CD14-positive monocyte (primary cell): ENCODE data around the gene ASB16. TPM values are rescaled to one million over a fixed set of nuclear protein-coding genes. Genes with fewer than 3 reads are reported as not detected.

ENCODE experiments used
- DNase-seq, 3 donors: peaks; one replicate each; pipeline ENCODE4 v3.0.0-alpha.2; 2011 to 2022
- H2AFZ ChIP-seq: 2 replicates; pipeline ENCODE4 v1.6.0; 2012; ENCODE audit warnings: mild to moderate bottlenecking, low read depth, low read length, inconsistent platforms; ENCODE audit not compliant: insufficient read depth, poor library complexity, severe bottlenecking
- H3K27ac ChIP-seq, 2 donors: 1 replicate in 1 of 2; 2 replicates in 1 of 2; pipeline ENCODE4 v1.5.1; 2012 to 2013; ENCODE audit warnings: low read length in 2 of 2, control low read depth in 1 of 2, inconsistent platforms in 1 of 2, low read depth in 1 of 2, mild to moderate bottlenecking in 1 of 2
- H3K27me3 ChIP-seq, 2 donors: one replicate each; pipeline versions ENCODE4 v1.6.0 to v1.6.1; 2011 to 2013; ENCODE audit warnings: low read length in 2 of 2; ENCODE audit not compliant: control insufficient read depth in 2 of 2, insufficient read depth in 2 of 2
- H3K36me3 ChIP-seq, 2 donors: replicated peaks in 1 of 2; 1 replicate in 1 of 2; 2 replicates in 1 of 2; pipeline versions ENCODE4 v1.5.1 to v1.6.1; 2012 to 2013; ENCODE audit warnings: low read length in 2 of 2, control low read depth in 1 of 2, inconsistent platforms in 1 of 2, mild to moderate bottlenecking in 1 of 2; ENCODE audit not compliant: insufficient read depth in 2 of 2, control insufficient read depth in 1 of 2
- H3K4me1 ChIP-seq, 2 donors: 1 replicate in 1 of 2; 2 replicates in 1 of 2; pipeline versions ENCODE4 v1.5.1 to v1.6.1; 2012 to 2013; ENCODE audit warnings: low read length in 2 of 2, control low read depth in 1 of 2, inconsistent platforms in 1 of 2, mild to moderate bottlenecking in 1 of 2, moderate library complexity in 1 of 2; ENCODE audit not compliant: insufficient read depth in 2 of 2, control insufficient read depth in 1 of 2
- H3K4me2 ChIP-seq: replicated peaks from 2 replicates; pipeline ENCODE3; 2012; ENCODE audit warnings: low read length, moderate library complexity, mild to moderate bottlenecking; ENCODE audit not compliant: poor library complexity, severe bottlenecking; ENCODE audit errors: extremely low read depth
- H3K4me3 ChIP-seq, 3 experiments: fragments of 200-600 bp in 1 of 3; sonication (generic) in 1 of 3; replicated peaks in 1 of 3; 1 replicate in 2 of 3; 2 replicates in 1 of 3; pipeline ENCODE4 v1.5.1; 2011 to 2013; ENCODE audit warnings: low read length in 3 of 3, mild to moderate bottlenecking in 3 of 3, control low read depth in 2 of 3, low read depth in 2 of 3, inconsistent platforms in 1 of 3, moderate library complexity in 1 of 3
- H3K79me2 ChIP-seq: 2 replicates; pipeline ENCODE4 v1.6.0; 2012; ENCODE audit warnings: mild to moderate bottlenecking, control low read depth, inconsistent platforms, low read length, moderate library complexity; ENCODE audit not compliant: insufficient read depth
- H3K9ac ChIP-seq: 2 replicates; pipeline ENCODE4 v1.6.0; 2017; ENCODE audit warnings: low read length, mild to moderate bottlenecking; ENCODE audit not compliant: insufficient read depth, poor library complexity, severe bottlenecking
- H3K9me3 ChIP-seq, 2 donors: replicated peaks in 1 of 2; 1 replicate in 1 of 2; 2 replicates in 1 of 2; pipeline versions ENCODE4 v1.5.1 to v1.6.1; 2012 to 2013; ENCODE audit warnings: low read length in 2 of 2, control low read depth in 1 of 2; ENCODE audit not compliant: control insufficient read depth in 1 of 2, insufficient read depth in 1 of 2
- H4K20me1 ChIP-seq: 2 replicates; pipeline ENCODE4 v1.6.0; 2012; ENCODE audit warnings: mild to moderate bottlenecking, low read length, control low read depth, moderate library complexity; ENCODE audit not compliant: insufficient read depth
- H3K27ac Mint-ChIP-seq, 7 donors: one replicate each; pipeline ENCODE4 v1.8.0; 2020; ENCODE audit warnings: mild to moderate bottlenecking in 7 of 7, mixed read lengths in 7 of 7, moderate library complexity in 6 of 7, inconsistent platforms in 2 of 7
- H3K27me3 Mint-ChIP-seq, 3 donors: one replicate each; pipeline ENCODE4 v1.8.0; 2021 to 2022; ENCODE audit warnings: low read depth in 3 of 3, mild to moderate bottlenecking in 3 of 3, mixed read lengths in 3 of 3, moderate library complexity in 3 of 3, inconsistent platforms in 1 of 3
- H3K36me3 Mint-ChIP-seq, 2 donors: one replicate each; pipeline ENCODE4 v1.8.0; 2020; ENCODE audit warnings: mixed read lengths in 2 of 2, inconsistent platforms in 1 of 2, mild to moderate bottlenecking in 1 of 2
- H3K4me1 Mint-ChIP-seq: one replicate; pipeline ENCODE4 v1.8.0; 2020; ENCODE audit warnings: mild to moderate bottlenecking, mixed read lengths
- H3K4me3 Mint-ChIP-seq, 2 donors: one replicate each; pipeline ENCODE4 v1.8.0; 2020; ENCODE audit warnings: mild to moderate bottlenecking in 2 of 2, mixed read lengths in 2 of 2, moderate library complexity in 1 of 2
- H3K9me3 Mint-ChIP-seq, 7 donors: one replicate each; pipeline ENCODE4 v1.8.0; 2020 to 2022; ENCODE audit warnings: mixed read lengths in 7 of 7, mild to moderate bottlenecking in 6 of 7, moderate library complexity in 6 of 7, inconsistent platforms in 2 of 7
- CTCF ChIP-seq: fragments of 200-600 bp; IDR thresholded peaks from one replicate; pipeline ENCODE4 v1.8.0; 2022; ENCODE audit warnings: antibody characterized with exemption, mild to moderate bottlenecking
- WGBS: methylation state at CpG from one replicate; pipeline ENCODE4 v1.1.5; 2013; ENCODE audit warnings: missing lambda C conversion rate; ENCODE audit not compliant: insufficient coverage; 5-methylcytosine and 5-hydroxymethylcytosine counted together
- intact Hi-C, 2 donors: fragments of 100-400 bp; cut with micrococcal nuclease; formaldehyde crosslinking; loops; one replicate each; pipeline versions ENCODE4 v1.15.0 to v1.15.1; 2023
- polyA plus RNA-seq, 3 donors: library from polyadenylated mRNA; depleted of rRNA in 1 of 3; unstranded in 2 of 3; stranded (reverse) in 1 of 3; fragments of 300-500 nt in 2 of 3; fragments of >200 nt in 1 of 3; fragmentation: Illumina TruSeq in 2 of 3; gene quantifications; 1 replicate in 2 of 3; 2 replicates in 1 of 3; pipeline ENCODE4 v1.2.3, GENCODE V29; 2012 to 2021

The ASB16 gene
- polyA plus RNA-seq, 3 donors, result not detected

- H3K27ac ChIP-seq, result peak overlapping the region in 1 of 2 donors; percentile 65
- Mint-ChIP-seq H3K9me3 (peaks cover 0 to 2% (median 0%) of the 10 kb centered on the region in 7 donors), H3K36me3 (peaks cover 30 to 32% of the 10 kb centered on the region in 2 donors), H3K27me3 (peaks cover 4 to 6% (median 4%) of the 10 kb centered on the region in 3 donors), H3K4me3 (peak overlapping the region; percentile 21 to 41), H3K4me1 (peaks cover 48% of the 10 kb centered on the region), H3K27ac (peak overlapping the region in 1 of 7 donors; percentile 58)
- H3K9ac ChIP-seq, result peak overlapping the region; percentile 71
- H3K79me2 ChIP-seq, result peaks cover 55% of the 10 kb centered on the region
- DNase-seq, result peak; percentile 50 to 64 (median 60)
- no peaks in the 10 kb centered on the region for H3K9me3 ChIP-seq
- peaks cover 36 to 47% of the 10 kb centered on the region in 2 donors for H3K4me1 ChIP-seq
- peaks cover 40% of the 10 kb centered on the region for H4K20me1 ChIP-seq
- H3K36me3 ChIP-seq, result peaks cover 26 to 27% of the 10 kb centered on the region in 2 donors
- H3K27me3 ChIP-seq, result no peaks in the 10 kb centered on the region
- no peak for TF ChIP-seq CTCF
- H3K4me2 ChIP-seq, result peak overlapping the region; percentile 100
- H3K4me3 ChIP-seq, result peak overlapping the region; percentile 15 to 90 (median 60)
- intact Hi-C loops, result loop anchor here (1.0 to 5.0 kb wide), 4 partner anchors 21 to 126 kb away; partner anchors contain the start of genes SLC25A39 (in 2 of the 2) and GRN (in 1 of the 2)
- WGBS, result under 1% methylated on average over 71 of the region's 73 CpGs
- H2AFZ ChIP-seq, result no peak overlapping the region
Observed at GRCh38 chr17:44219108-44219615, 48.7 kb downstream of the ASB16 start.

GRCh38 chr17:44219616-44220212 is 49.2 kb downstream of the ASB16 start, which contains the start of gene UBTF:
Gene UBTF, minus strand, starts transcription at chr17:44219675. Its CDS starts 1,446 bp downstream, at chr17:44218229.
- Histone ChIP-seq H3K79me2 (peaks cover 54% of the 10 kb centered on the region), H3K4me2 (peak within 1 kb of the TSS; percentile 100), H3K36me3 (peaks cover 20 to 22% of the 10 kb centered on the region in 2 donors), H3K27ac (peak within 1 kb of the TSS; percentile 60 to 80), H3K9ac (peak within 1 kb of the TSS; percentile 82), H3K27me3 (no peaks in the 10 kb centered on the region), H2AFZ (peak within 1 kb of the TSS; percentile 65), H3K9me3 (no peaks in the 10 kb centered on the region), H3K4me1 (peaks cover 36 to 41% of the 10 kb centered on the region in 2 donors), H4K20me1 (peaks cover 35% of the 10 kb centered on the region), H3K4me3 (peak within 1 kb of the TSS; percentile 90 to 95 (median 92))
- Mint-ChIP-seq H3K4me3 (peak within 1 kb of the TSS; percentile 94 to 96), H3K4me1 (peaks cover 42% of the 10 kb centered on the region), H3K36me3 (peaks cover 24 to 27% of the 10 kb centered on the region in 2 donors), H3K27me3 (peaks cover 5 to 7% (median 6%) of the 10 kb centered on the region in 3 donors), H3K9me3 (peaks cover 0 to 2% (median 0%) of the 10 kb centered on the region in 7 donors), H3K27ac (peak within 1 kb of the TSS in 6 of 7 donors; percentile 45 to 93 (median 87))
- WGBS, result under 1% methylated on average over 28 of the region's 76 CpGs
- TF ChIP-seq CTCF, result no peak
- intact Hi-C loops, result loop anchor here (1.0 to 5.0 kb wide), 4 partner anchors 21 to 125 kb away; partner anchors contain the start of genes SLC25A39 (in 2 of the 2) and GRN (in 1 of the 2)
- peak in 2 of 3 donors; percentile 26 to 52 for DNase-seq
